Measurements from ENCODE around the gene ALDH16A1.

The ALDH16A1 gene

GRCh38 chr19:49468746-49469447 is 15.9 kb downstream of the ALDH16A1 start:
- H3K9me2 ChIP-seq (replicated peaks; ENCODE audit: low read depth, low read length): no peaks in the 10 kb centered on the region
- H3K9me3 ChIP-seq (ENCODE audit: insufficient read depth, low read depth, low read length): no peaks in the 10 kb centered on the region
- no peaks in the 10 kb centered on the region for H4K20me1 ChIP-seq (ENCODE audit: insufficient read depth, low read length, poor library complexity, severe bottlenecking)
- H3F3A ChIP-seq (ENCODE audit: low read depth): peaks cover 19% of the 10 kb centered on the region
- no peak overlapping the region for H2AFZ ChIP-seq (ENCODE audit: low read length)
- H3K4me1 ChIP-seq (ENCODE audit: insufficient read depth, low read length, poor library complexity, severe bottlenecking): peaks cover 42% of the 10 kb centered on the region
- no peaks in the 10 kb centered on the region for H3K79me2 ChIP-seq (ENCODE audit: insufficient read depth, low read length)
- peak overlapping the region; percentile 66 for H3K4me3 ChIP-seq (ENCODE audit: low read length, poor library complexity, severe bottlenecking)
- peak overlapping the region; percentile 55 for H3K9ac ChIP-seq (ENCODE audit: low read depth, low read length, poor library complexity, severe bottlenecking)
- H3K27me3 ChIP-seq (ENCODE audit: insufficient read depth, low read length, poor library complexity, severe bottlenecking): no peaks in the 10 kb centered on the region
- no peak for TF ChIP-seq CTCF (conservative IDR thresholded peaks at IDR 0.05; ENCODE audit: low read length)
- no peak for TF ChIP-seq EZH2phosphoT487 (IDR thresholded peaks at IDR 0.05; ENCODE audit: borderline replicate concordance)
- H3K4me2 ChIP-seq (ENCODE audit: low read depth, low read length, poor library complexity, severe bottlenecking): peak overlapping the region; percentile 72
- H3K36me3 ChIP-seq (ENCODE audit: insufficient read depth, low read length): no peaks in the 10 kb centered on the region; the same call in 1 of the 2 replicates

GRCh38 chr19:49469828-49470614 is 17.0 kb downstream of the ALDH16A1 start:
- Histone ChIP-seq H3K36me3 (ENCODE audit: insufficient read depth, low read length) (no peaks in the 10 kb centered on the region), H3K4me3 (ENCODE audit: low read length, poor library complexity, severe bottlenecking) (peak overlapping the region; percentile 52), H2AFZ (ENCODE audit: low read length) (no peak overlapping the region), H3K9me3 (ENCODE audit: insufficient read depth, low read depth, low read length) (no peaks in the 10 kb centered on the region), H3F3A (ENCODE audit: low read depth) (peaks cover 19% of the 10 kb centered on the region), H3K9ac (ENCODE audit: low read depth, low read length, poor library complexity, severe bottlenecking) (peak overlapping the region; percentile 63), H3K4me1 (ENCODE audit: insufficient read depth, low read length, poor library complexity, severe bottlenecking) (peaks cover 49% of the 10 kb centered on the region), H4K20me1 (ENCODE audit: insufficient read depth, low read length, poor library complexity, severe bottlenecking) (no peaks in the 10 kb centered on the region), H3K9me2 (replicated peaks; ENCODE audit: low read depth, low read length) (no peaks in the 10 kb centered on the region), H3K27me3 (ENCODE audit: insufficient read depth, low read length, poor library complexity, severe bottlenecking) (no peaks in the 10 kb centered on the region), H3K4me2 (ENCODE audit: low read depth, low read length, poor library complexity, severe bottlenecking) (peak overlapping the region; percentile 72), H3K79me2 (ENCODE audit: insufficient read depth, low read length) (no peaks in the 10 kb centered on the region)
- no peak for TF ChIP-seq EZH2phosphoT487 (IDR thresholded peaks at IDR 0.05; ENCODE audit: borderline replicate concordance)
- TF ChIP-seq CTCF (conservative IDR thresholded peaks at IDR 0.05; ENCODE audit: low read length): peak; percentile 84

- no peak for TF ChIP-seq EZH2phosphoT487 (IDR thresholded peaks at IDR 0.05; ENCODE audit: borderline replicate concordance)
- TF ChIP-seq CTCF (conservative IDR thresholded peaks at IDR 0.05; ENCODE audit: low read length): no peak
Observed at GRCh38 chr19:49470615-49470978, 17.6 kb downstream of the ALDH16A1 start.

More at GRCh38 chr19:49470615-49470978, 17.6 kb downstream of the ALDH16A1 start:
- Histone ChIP-seq H3K27me3 (ENCODE audit: insufficient read depth, low read length, poor library complexity, severe bottlenecking) (no peaks in the 10 kb centered on the region), H3K4me3 (ENCODE audit: low read length, poor library complexity, severe bottlenecking) (peak overlapping the region; percentile 39), H2AFZ (ENCODE audit: low read length) (no peak overlapping the region), H3K36me3 (ENCODE audit: insufficient read depth, low read length) (no peaks in the 10 kb centered on the region), H3K79me2 (ENCODE audit: insufficient read depth, low read length) (no peaks in the 10 kb centered on the region), H3K4me1 (ENCODE audit: insufficient read depth, low read length, poor library complexity, severe bottlenecking) (peaks cover 54% of the 10 kb centered on the region), H3K9me2 (replicated peaks; ENCODE audit: low read depth, low read length) (no peaks in the 10 kb centered on the region), H3K9me3 (ENCODE audit: insufficient read depth, low read depth, low read length) (no peaks in the 10 kb centered on the region), H4K20me1 (ENCODE audit: insufficient read depth, low read length, poor library complexity, severe bottlenecking) (no peaks in the 10 kb centered on the region), H3K9ac (ENCODE audit: low read depth, low read length, poor library complexity, severe bottlenecking) (peak overlapping the region; percentile 60), H3F3A (ENCODE audit: low read depth) (peaks cover 19% of the 10 kb centered on the region), H3K4me2 (ENCODE audit: low read depth, low read length, poor library complexity, severe bottlenecking) (peak overlapping the region; percentile 68)

Data from Loucy (cell line).